SK-N-SH (cell line): ENCODE results near the gene HTR1B.

ENCODE experiments used
- CTCF ChIP-seq: fragments of 200-600 bp; sonication (generic); IDR thresholded peaks from 2 replicates; pipeline ENCODE4 v1.6.1; 2017; ENCODE audit warnings: antibody characterized with exemption, mild to moderate bottlenecking, moderate library complexity
- EZH2phosphoT487 ChIP-seq: fragments of 200-600 bp; sonication (generic); IDR thresholded peaks from 2 replicates; pipeline ENCODE4 v1.6.1; 2017; ENCODE audit warnings: low read depth, mixed run types, mild to moderate bottlenecking, antibody characterized with exemption, moderate library complexity, borderline replicate concordance
- FOXM1 ChIP-seq: IDR thresholded peaks from 2 replicates; pipeline ENCODE4 v1.4.0; 2012; ENCODE audit warnings: low read depth, mild to moderate bottlenecking
- NFIC ChIP-seq: IDR thresholded peaks from 2 replicates; pipeline ENCODE4 v1.4.0; 2012; ENCODE audit warnings: borderline replicate concordance
- POLR2AphosphoS5 ChIP-seq: IDR thresholded peaks from 2 replicates; pipeline ENCODE4 v1.6.1; 2012; ENCODE audit warnings: low read depth, low read length
- RAD21 ChIP-seq: IDR thresholded peaks from 2 replicates; pipeline ENCODE4 v1.6.1; 2012; ENCODE audit warnings: mild to moderate bottlenecking, low read length
- RXRA ChIP-seq: IDR thresholded peaks from 2 replicates; pipeline ENCODE4 v1.4.0; 2012; ENCODE audit warnings: low read depth, mild to moderate bottlenecking, borderline replicate concordance
- SMC3 ChIP-seq: IDR thresholded peaks from 2 replicates; pipeline ENCODE4 v1.6.1; 2012; ENCODE audit warnings: low read depth, low read length, improper control_type of control experiment
- TAF1 ChIP-seq: IDR thresholded peaks from 2 replicates; pipeline ENCODE4 v1.6.1; 2012; ENCODE audit warnings: low read depth, mild to moderate bottlenecking, low read length, moderate library complexity, borderline replicate concordance
- USF1 ChIP-seq: IDR thresholded peaks from 2 replicates; pipeline ENCODE4 v1.4.0; 2012; ENCODE audit warnings: low read depth, borderline replicate concordance
- USF2 ChIP-seq: fragments of 150-350 bp; IDR thresholded peaks from 2 replicates; pipeline ENCODE4 v1.6.1; 2017; ENCODE audit warnings: antibody characterized with exemption, low read length, low read depth, borderline replicate concordance
- ZBTB33 ChIP-seq: IDR thresholded peaks from 2 replicates; pipeline ENCODE4 v1.4.0; 2012; ENCODE audit warnings: low read depth, borderline replicate concordance

GRCh38 chr6:77440206-77440976 lies 22.9 kb downstream of the HTR1B start:
- TF ChIP-seq CTCF, result no peak
- TF ChIP-seq POLR2AphosphoS5, result no peak
- TF ChIP-seq EZH2phosphoT487, result no peak
- no peak for TF ChIP-seq FOXM1
- TF ChIP-seq SMC3, result no peak
- TF ChIP-seq RXRA, result no peak
- no peak for TF ChIP-seq USF1
- no peak for TF ChIP-seq RAD21
- TF ChIP-seq ZBTB33, result no peak
- TF ChIP-seq TAF1, result no peak
- no peak for TF ChIP-seq USF2
- TF ChIP-seq NFIC, result no peak
